Measurements from ENCODE around the gene AMN1. TPM values are rescaled to one million over a fixed set of nuclear protein-coding genes. Genes with fewer than 3 reads are reported as not detected.

The AMN1 gene
- total and polyA plus RNA-seq, 3 donors from 2014 or later = 44.9 to 127 (median 51.1) TPM

DNA sequence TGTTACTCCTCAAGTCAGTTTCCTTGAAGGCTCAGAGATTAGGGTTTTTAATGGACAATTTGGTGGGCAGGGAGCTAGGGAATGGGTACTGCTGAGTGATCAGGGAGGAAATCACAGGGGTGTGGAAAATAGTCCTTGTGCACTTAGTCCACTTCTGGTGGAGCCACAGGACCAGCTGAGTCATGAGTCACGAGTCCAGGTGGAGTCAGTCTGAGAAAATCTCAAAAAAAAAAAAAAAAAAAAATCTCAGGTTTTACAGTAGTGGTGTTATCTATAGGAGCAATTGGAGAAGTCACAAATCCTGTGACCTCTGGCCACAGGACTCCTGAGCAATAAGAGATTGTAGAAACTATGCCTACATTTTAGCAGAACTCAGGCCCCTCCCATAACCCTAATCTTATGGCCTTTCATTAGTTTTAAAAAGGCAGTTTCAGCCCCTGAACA is 28.2 kb upstream of the AMN1 start:
- TF ChIP-seq, protein P1, sequence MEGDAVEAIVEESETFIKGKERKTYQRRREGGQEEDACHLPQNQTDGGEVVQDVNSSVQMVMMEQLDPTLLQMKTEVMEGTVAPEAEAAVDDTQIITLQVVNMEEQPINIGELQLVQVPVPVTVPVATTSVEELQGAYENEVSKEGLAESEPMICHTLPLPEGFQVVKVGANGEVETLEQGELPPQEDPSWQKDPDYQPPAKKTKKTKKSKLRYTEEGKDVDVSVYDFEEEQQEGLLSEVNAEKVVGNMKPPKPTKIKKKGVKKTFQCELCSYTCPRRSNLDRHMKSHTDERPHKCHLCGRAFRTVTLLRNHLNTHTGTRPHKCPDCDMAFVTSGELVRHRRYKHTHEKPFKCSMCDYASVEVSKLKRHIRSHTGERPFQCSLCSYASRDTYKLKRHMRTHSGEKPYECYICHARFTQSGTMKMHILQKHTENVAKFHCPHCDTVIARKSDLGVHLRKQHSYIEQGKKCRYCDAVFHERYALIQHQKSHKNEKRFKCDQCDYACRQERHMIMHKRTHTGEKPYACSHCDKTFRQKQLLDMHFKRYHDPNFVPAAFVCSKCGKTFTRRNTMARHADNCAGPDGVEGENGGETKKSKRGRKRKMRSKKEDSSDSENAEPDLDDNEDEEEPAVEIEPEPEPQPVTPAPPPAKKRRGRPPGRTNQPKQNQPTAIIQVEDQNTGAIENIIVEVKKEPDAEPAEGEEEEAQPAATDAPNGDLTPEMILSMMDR (IDR thresholded peaks at IDR 0.05) = no peak
- TF ChIP-seq POLR2A (IDR thresholded peaks at IDR 0.05) = no peak
- DNase-seq = no peak
- Histone ChIP-seq H3K27me3 (no peaks in the 10 kb centered on the region), H3K4me1 (no peaks in the 10 kb centered on the region), H3K36me3 (ENCODE audit: low read depth, missing control alignments) (no peaks in the 10 kb centered on the region), H3K27ac (no peak overlapping the region), H3K9me3 (no peaks in the 10 kb centered on the region), H3K4me3 (no peak overlapping the region)
- WGBS, 2 donors = 96 to 100% methylated on average over 1 of the region's 1 CpG
- intact Hi-C loops (cut with DNase I; ENCODE audit: low total_unique reads) = no loop called here

DNA sequence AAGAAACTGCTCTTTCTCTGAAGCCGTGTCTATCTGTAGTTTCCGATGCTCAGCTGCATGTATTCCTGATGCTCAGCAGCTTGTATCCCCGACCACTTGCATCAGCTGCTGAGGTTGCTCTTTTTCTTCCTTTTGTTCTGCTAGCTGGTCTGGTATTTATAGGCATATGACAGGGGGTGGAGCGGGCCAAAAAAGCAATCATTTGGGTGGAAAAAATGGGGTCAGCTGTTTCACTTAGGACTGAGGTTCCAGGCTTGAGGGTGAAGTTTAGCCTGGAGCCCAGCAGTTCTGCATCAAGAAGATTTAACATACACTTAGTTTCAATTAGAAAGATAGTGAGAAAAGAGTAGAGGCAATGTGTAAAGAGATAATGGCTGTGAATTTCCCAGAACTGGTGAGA is 23.6 kb upstream of the AMN1 start:
- intact Hi-C loops (cut with DNase I; ENCODE audit: low total_unique reads) = no loop called here
- no peak for DNase-seq
- no peaks in the 10 kb centered on the region for H3K9me3 ChIP-seq
- H3K36me3 ChIP-seq (ENCODE audit: low read depth, missing control alignments) = no peaks in the 10 kb centered on the region
- H3K4me1 ChIP-seq = no peaks in the 10 kb centered on the region
- no peak overlapping the region for H3K4me3 ChIP-seq
- no peak overlapping the region for H3K27ac ChIP-seq
- TF ChIP-seq, protein P1 (IDR thresholded peaks at IDR 0.05) = no peak
- TF ChIP-seq POLR2A (IDR thresholded peaks at IDR 0.05) = no peak
- no peaks in the 10 kb centered on the region for H3K27me3 ChIP-seq
- 78 to 81% methylated on average over 4 of the region's 4 CpGs for WGBS, 2 donors

DNA sequence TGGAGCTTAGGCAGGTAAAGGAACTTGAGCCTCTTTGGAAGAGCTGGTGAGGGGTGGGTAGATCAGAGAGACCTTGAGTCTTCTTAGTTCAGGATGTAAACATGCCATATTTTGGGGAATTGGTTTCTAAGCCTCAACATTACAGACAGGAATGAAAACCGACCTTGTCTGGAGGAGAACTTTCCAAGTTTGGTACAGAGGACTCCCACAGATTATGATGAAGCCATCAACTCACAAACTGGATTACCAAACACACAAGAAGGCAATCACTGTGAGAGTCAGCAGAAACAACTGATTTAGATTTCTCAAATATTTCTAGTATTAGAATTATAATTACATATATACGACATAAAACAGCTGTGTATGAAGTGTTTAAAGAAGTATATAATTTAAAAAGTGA is 22.3 kb upstream of the AMN1 start:
- Histone ChIP-seq H3K36me3 (ENCODE audit: low read depth, missing control alignments) (no peaks in the 10 kb centered on the region), H3K27ac (no peak overlapping the region), H3K9me3 (no peaks in the 10 kb centered on the region), H3K4me3 (no peak overlapping the region), H3K27me3 (no peaks in the 10 kb centered on the region), H3K4me1 (no peaks in the 10 kb centered on the region)
- intact Hi-C loops (cut with DNase I; ENCODE audit: low total_unique reads) = no loop called here
- WGBS, 2 donors = 71 to 79% methylated on average over 2 of the region's 2 CpGs
- no peak for DNase-seq
- TF ChIP-seq POLR2A (IDR thresholded peaks at IDR 0.05) = no peak
- TF ChIP-seq, protein P1 (IDR thresholded peaks at IDR 0.05) = no peak

DNA sequence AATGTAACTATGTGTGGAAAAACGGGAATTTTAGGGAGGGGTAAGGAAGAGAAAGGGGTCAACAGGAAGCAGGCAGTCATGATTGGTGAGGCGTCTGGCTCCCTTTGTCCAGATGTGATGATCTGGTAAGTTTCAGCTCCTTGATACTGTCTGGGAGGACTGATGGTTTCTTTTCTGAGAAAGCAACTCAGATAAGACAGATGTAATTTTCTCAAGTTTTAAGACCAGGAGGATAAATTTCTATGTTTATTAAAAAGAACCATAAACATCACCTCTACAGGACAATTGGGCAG is 21.9 kb upstream of the AMN1 start:
- no peak overlapping the region for H3K4me3 ChIP-seq
- no peaks in the 10 kb centered on the region for H3K27me3 ChIP-seq
- no peaks in the 10 kb centered on the region for H3K9me3 ChIP-seq
- TF ChIP-seq POLR2A (IDR thresholded peaks at IDR 0.05) = no peak
- TF ChIP-seq, protein P1 (IDR thresholded peaks at IDR 0.05) = no peak
- no peak overlapping the region for H3K27ac ChIP-seq
- no peaks in the 10 kb centered on the region for H3K4me1 ChIP-seq
- no peaks in the 10 kb centered on the region for H3K36me3 ChIP-seq (ENCODE audit: low read depth, missing control alignments)
- intact Hi-C loops (cut with DNase I; ENCODE audit: low total_unique reads) = no loop called here
- 49 to 73% methylated on average over 2 of the region's 2 CpGs for WGBS, 2 donors
- DNase-seq = no peak

DNA sequence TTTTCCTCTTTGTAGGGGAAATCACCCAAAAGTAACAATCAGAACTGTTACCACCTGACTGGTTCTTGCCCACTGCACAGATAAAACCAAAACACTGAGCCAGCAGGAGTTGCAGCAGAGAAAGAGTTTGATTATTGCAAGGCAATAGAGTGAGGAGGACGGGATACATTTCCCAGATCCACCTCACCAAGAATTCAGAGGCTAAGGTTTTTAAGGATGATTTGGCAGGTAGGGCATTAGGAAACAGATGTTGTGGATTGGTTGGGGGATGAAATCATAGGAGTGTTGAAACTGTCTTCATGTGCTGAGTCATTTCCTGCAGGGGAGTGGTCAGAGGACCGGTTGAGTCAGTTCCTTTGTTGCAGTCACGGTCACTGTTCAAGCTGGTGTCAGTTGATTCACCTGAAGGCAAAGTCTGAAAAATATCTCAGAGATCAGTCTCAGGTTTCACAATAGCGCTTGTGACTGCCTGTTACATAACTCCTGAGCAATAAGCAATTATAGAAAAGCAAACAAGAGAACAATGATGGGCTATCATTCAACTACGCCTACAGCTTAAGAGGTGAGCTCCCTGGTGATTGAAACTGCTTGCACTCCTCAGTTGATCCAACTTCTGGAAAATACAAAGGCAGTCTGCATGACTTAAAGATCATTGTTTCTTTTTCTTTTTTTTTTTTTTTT is 20.3 kb upstream of the AMN1 start:
- WGBS, 2 donors = 78 to 80% methylated on average over 5 of the region's 5 CpGs
- Histone ChIP-seq H3K27me3 (no peaks in the 10 kb centered on the region), H3K9me3 (no peaks in the 10 kb centered on the region), H3K4me1 (no peaks in the 10 kb centered on the region), H3K27ac (no peak overlapping the region), H3K4me3 (no peak overlapping the region), H3K36me3 (ENCODE audit: low read depth, missing control alignments) (no peaks in the 10 kb centered on the region)
- no peak for DNase-seq
- intact Hi-C loops (cut with DNase I; ENCODE audit: low total_unique reads) = no loop called here
- TF ChIP-seq, protein P1 (IDR thresholded peaks at IDR 0.05) = no peak
- TF ChIP-seq POLR2A (IDR thresholded peaks at IDR 0.05) = no peak

Data from testis (tissue), 3 donors.